ENCODE data around the gene SMIM35. TPM values are rescaled to one million over a fixed set of nuclear protein-coding genes. Genes with fewer than 3 reads are reported as not detected.

SMIM35 gene
- total and polyA plus RNA-seq, 2 of the 13 experiments (the other 11 are each of a cell fraction or from before 2014, with no cell fraction given): not detected

DNA sequence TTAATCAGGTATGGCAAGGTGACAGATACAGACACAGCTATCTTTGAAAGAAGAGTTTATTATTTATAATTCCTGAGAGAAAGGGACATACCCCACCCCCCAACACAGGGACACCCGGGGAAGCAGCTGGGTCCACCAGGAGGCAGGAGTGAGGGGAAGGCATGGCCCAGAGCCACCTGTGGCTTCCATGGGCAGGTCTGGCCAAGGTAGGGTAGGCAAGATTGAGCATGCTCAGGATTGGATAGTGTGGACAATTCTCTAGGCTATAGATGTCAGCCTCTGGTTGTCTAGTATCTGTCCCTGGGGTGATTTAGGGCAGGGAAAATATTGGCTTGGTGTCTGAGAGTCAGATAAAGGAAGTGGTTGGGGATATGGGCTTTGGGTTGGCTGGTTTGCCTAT lies 27.5 kb upstream of the SMIM35 start (continued):
- TF ChIP-seq, protein P1, sequence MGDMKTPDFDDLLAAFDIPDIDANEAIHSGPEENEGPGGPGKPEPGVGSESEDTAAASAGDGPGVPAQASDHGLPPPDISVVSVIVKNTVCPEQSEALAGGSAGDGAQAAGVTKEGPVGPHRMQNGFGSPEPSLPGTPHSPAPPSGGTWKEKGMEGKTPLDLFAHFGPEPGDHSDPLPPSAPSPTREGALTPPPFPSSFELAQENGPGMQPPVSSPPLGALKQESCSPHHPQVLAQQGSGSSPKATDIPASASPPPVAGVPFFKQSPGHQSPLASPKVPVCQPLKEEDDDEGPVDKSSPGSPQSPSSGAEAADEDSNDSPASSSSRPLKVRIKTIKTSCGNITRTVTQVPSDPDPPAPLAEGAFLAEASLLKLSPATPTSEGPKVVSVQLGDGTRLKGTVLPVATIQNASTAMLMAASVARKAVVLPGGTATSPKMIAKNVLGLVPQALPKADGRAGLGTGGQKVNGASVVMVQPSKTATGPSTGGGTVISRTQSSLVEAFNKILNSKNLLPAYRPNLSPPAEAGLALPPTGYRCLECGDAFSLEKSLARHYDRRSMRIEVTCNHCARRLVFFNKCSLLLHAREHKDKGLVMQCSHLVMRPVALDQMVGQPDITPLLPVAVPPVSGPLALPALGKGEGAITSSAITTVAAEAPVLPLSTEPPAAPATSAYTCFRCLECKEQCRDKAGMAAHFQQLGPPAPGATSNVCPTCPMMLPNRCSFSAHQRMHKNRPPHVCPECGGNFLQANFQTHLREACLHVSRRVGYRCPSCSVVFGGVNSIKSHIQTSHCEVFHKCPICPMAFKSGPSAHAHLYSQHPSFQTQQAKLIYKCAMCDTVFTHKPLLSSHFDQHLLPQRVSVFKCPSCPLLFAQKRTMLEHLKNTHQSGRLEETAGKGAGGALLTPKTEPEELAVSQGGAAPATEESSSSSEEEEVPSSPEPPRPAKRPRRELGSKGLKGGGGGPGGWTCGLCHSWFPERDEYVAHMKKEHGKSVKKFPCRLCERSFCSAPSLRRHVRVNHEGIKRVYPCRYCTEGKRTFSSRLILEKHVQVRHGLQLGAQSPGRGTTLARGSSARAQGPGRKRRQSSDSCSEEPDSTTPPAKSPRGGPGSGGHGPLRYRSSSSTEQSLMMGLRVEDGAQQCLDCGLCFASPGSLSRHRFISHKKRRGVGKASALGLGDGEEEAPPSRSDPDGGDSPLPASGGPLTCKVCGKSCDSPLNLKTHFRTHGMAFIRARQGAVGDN (CRISPR knock-in tag; IDR thresholded peaks at IDR 0.05): no peak
- TF ChIP-seq RFXANK (CRISPR knock-in tag; IDR thresholded peaks at IDR 0.05) (no peak), TP53 (CRISPR knock-in tag; conservative IDR thresholded peaks at IDR 0.05) (no peak)

- no peak overlapping the region for H3K4me3 ChIP-seq (replicated peaks in 1 of 3; ENCODE audit: insufficient read depth in 1 of 3, low read depth in 2 of 3, low read length in 3 of 3)
- ATAC-seq (no peak), DNase-seq (ENCODE audit: low spot score) (no peak), FAIRE-seq (no peak)
- in situ Hi-C loops (cut with HindIII; ENCODE audit: extremely low pct_ligation_motif_present, low pct_unique_long_range_greater_than_20kb): no loop called here
- peaks cover 2 to 24% of the 10 kb centered on the region in 2 experiments; a peak in 4 of 5 replicates for H3K27me3 ChIP-seq (ENCODE audit: control insufficient read depth in 1 of 2, insufficient read depth in 2 of 2, low read length in 2 of 2)
- H3K79me2 ChIP-seq (ENCODE audit: insufficient read depth, low read length): no peaks in the 10 kb centered on the region
- H2AFZ ChIP-seq (ENCODE audit: low read length): no peak overlapping the region
- H3K9me3 ChIP-seq (ENCODE audit: low read length): no peaks in the 10 kb centered on the region
- ChIA-PET POLR2A (no interaction called here), CTCF (ENCODE audit: low intra/inter-chr PET ratio, low total read pairs) (no interaction called here)
- TF ChIP-seq ZNF841 (CRISPR knock-in tag; IDR thresholded peaks at IDR 0.05; ENCODE audit: borderline replicate concordance): no peak
- no peak for TF ChIP-seq FLYWCH1 (CRISPR knock-in tag; IDR thresholded peaks at IDR 0.05)
- no peak for TF ChIP-seq FOXA3 (CRISPR knock-in tag; IDR thresholded peaks at IDR 0.05)
- TF ChIP-seq SPEN (CRISPR knock-in tag; IDR thresholded peaks at IDR 0.05; ENCODE audit: low read depth): no peak
- no peak for TF ChIP-seq PLSCR1 (CRISPR knock-in tag; IDR thresholded peaks at IDR 0.05; ENCODE audit: borderline replicate concordance)
- TF ChIP-seq HOXA5 (CRISPR knock-in tag; IDR thresholded peaks at IDR 0.05): no peak
- no peak for TF ChIP-seq SIN3B (IDR thresholded peaks at IDR 0.05; ENCODE audit: low read length)
- TF ChIP-seq ZNF260 (CRISPR knock-in tag; IDR thresholded peaks at IDR 0.05; ENCODE audit: borderline replicate concordance, low read depth): no peak
- no peak for TF ChIP-seq NKX3-1 (CRISPR knock-in tag; IDR thresholded peaks at IDR 0.05)
- TF ChIP-seq ZNF562 (CRISPR knock-in tag; IDR thresholded peaks at IDR 0.05; ENCODE audit: borderline replicate concordance): no peak
- TF ChIP-seq, protein P2, sequence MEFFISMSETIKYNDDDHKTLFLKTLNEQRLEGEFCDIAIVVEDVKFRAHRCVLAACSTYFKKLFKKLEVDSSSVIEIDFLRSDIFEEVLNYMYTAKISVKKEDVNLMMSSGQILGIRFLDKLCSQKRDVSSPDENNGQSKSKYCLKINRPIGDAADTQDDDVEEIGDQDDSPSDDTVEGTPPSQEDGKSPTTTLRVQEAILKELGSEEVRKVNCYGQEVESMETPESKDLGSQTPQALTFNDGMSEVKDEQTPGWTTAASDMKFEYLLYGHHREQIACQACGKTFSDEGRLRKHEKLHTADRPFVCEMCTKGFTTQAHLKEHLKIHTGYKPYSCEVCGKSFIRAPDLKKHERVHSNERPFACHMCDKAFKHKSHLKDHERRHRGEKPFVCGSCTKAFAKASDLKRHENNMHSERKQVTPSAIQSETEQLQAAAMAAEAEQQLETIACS (CRISPR knock-in tag; IDR thresholded peaks at IDR 0.05): no peak
- no peak overlapping the region for H3K4me2 ChIP-seq (ENCODE audit: low read depth, low read length)
- 52% methylated on average over 11 of the region's 11 CpGs for WGBS (ENCODE audit: low lambda C conversion rate)
- BruUV-seq (replicated peaks): no TSS peak
- H3K4me1 ChIP-seq (ENCODE audit: insufficient read depth, low read length): peaks cover 10% of the 10 kb centered on the region
- no peak overlapping the region for H3K27ac ChIP-seq (ENCODE audit: extremely low read length, insufficient read depth, low read length)
- H4K20me1 ChIP-seq (ENCODE audit: insufficient read depth, low read length): no peaks in the 10 kb centered on the region
- intact Hi-C loops (cut with micrococcal nuclease; ENCODE audit: unreplicated experiment): no loop called here
- no peaks in the 10 kb centered on the region for H3K36me3 ChIP-seq (replicated peaks in 1 of 2; ENCODE audit: control insufficient read depth in 1 of 2, insufficient read depth in 2 of 2, low read length in 2 of 2)
- H3K9ac ChIP-seq (ENCODE audit: insufficient read depth, low read depth, low read length): no peak overlapping the region
Observed at GRCh38 chr11:118112711-118113430, 26.1 kb upstream of the SMIM35 start.
